ENCODE data around the gene CA10.

Gene CA10

GRCh38 chr17:51971121-51971520 lies 187.4 kb downstream of the CA10 start:
- WGBS, 2 donors (ENCODE audit: extremely low coverage in 2 of 2, insufficient read length in 2 of 2, insufficient replicate concordance in 1 of 2): no CpG with 5 or more reads among the region's 1 CpG
- no peaks in the 10 kb centered on the region for H3K36me3 ChIP-seq (replicated peaks in 1 of 2; ENCODE audit: control insufficient read depth in 2 of 2, insufficient read depth in 2 of 2, low read length in 2 of 2)
- no peak overlapping the region for H2BK15ac ChIP-seq (ENCODE audit: low read length)
- no peak overlapping the region for H3K27ac ChIP-seq (replicated peaks; ENCODE audit: low read length)
- no peak overlapping the region for H3K4ac ChIP-seq (ENCODE audit: low read length)
- H3K4me1 ChIP-seq (ENCODE audit: control insufficient read depth in 2 of 2, insufficient read depth in 1 of 2, low read depth in 1 of 2, low read length in 2 of 2): no peaks in the 10 kb centered on the region
- no peak overlapping the region for H3K14ac ChIP-seq (ENCODE audit: low read length)
- no peak overlapping the region for H3K4me3 ChIP-seq (ENCODE audit: low read length in 2 of 2)
- no peaks in the 10 kb centered on the region for H3K9me3 ChIP-seq (replicated peaks in 1 of 2; ENCODE audit: control insufficient read depth in 2 of 2, insufficient read depth in 1 of 2, low read depth in 1 of 2, low read length in 2 of 2)
- H2BK5ac ChIP-seq (ENCODE audit: low read length): no peak overlapping the region
- H2BK120ac ChIP-seq (ENCODE audit: low read depth, low read length): no peak overlapping the region
- H3K23ac ChIP-seq (ENCODE audit: low read depth, low read length, poor library complexity): no peak overlapping the region
- H2AFZ ChIP-seq (ENCODE audit: low read length): no peak overlapping the region
- no peaks in the 10 kb centered on the region for H3K79me1 ChIP-seq (ENCODE audit: low read depth, low read length)
- no peak overlapping the region for H3K4me2 ChIP-seq (ENCODE audit: insufficient read depth, low read length, poor library complexity, severe bottlenecking)
- H2BK12ac ChIP-seq (ENCODE audit: low read length): no peak overlapping the region
- H4K8ac ChIP-seq (ENCODE audit: low read depth, low read length): no peak overlapping the region
- H3K18ac ChIP-seq (ENCODE audit: low read length): no peak overlapping the region
- no peak overlapping the region for H4K91ac ChIP-seq (ENCODE audit: low read depth, low read length, poor library complexity)
- no peaks in the 10 kb centered on the region for H3K27me3 ChIP-seq (ENCODE audit: control insufficient read depth in 3 of 3, insufficient read depth in 3 of 3, low read depth in 1 of 3, low read length in 3 of 3)
- DNase-seq (ENCODE audit: low spot score): no peak
- H2AK5ac ChIP-seq (ENCODE audit: low read depth, low read length): no peak overlapping the region
- no peak overlapping the region for H3K9ac ChIP-seq (ENCODE audit: low read depth, low read length, poor library complexity)

DNA sequence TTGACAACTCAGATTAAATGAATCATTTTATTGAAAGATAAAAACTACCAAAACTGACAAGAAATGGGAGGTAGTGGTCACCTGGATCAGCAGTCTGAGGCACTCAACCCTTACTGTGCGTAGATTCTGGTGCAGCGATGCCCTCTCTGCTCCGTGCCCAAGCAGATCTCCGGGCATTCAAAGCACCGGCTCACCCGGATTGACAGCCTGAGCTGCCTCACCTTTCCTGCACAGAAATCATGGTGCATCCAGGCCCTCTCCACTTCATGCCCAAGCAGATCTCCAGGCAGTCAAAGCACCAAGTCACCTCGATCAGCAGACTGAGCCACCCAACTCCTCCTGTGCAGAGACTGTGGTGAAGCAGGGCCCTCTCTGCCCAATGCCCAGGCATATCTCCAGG lies 196.8 kb downstream of the CA10 start:
- no peak for DNase-seq (ENCODE audit: low spot score)
- Histone ChIP-seq H4K8ac (ENCODE audit: low read depth, low read length) (no peak overlapping the region), H3K79me1 (ENCODE audit: low read depth, low read length) (no peaks in the 10 kb centered on the region), H3K23ac (ENCODE audit: low read depth, low read length, poor library complexity) (no peak overlapping the region), H3K14ac (ENCODE audit: low read length) (no peak overlapping the region), H3K27ac (replicated peaks; ENCODE audit: low read length) (no peak overlapping the region), H3K4me1 (ENCODE audit: control insufficient read depth in 2 of 2, insufficient read depth in 1 of 2, low read depth in 1 of 2, low read length in 2 of 2) (peaks cover 0 to 3% of the 10 kb centered on the region in 2 donors), H3K18ac (ENCODE audit: low read length) (no peak overlapping the region), H2BK5ac (ENCODE audit: low read length) (no peak overlapping the region), H2BK120ac (ENCODE audit: low read depth, low read length) (no peak overlapping the region), H3K4ac (ENCODE audit: low read length) (no peak overlapping the region), H4K91ac (ENCODE audit: low read depth, low read length, poor library complexity) (no peak overlapping the region), H2BK12ac (ENCODE audit: low read length) (no peak overlapping the region), H3K4me2 (ENCODE audit: insufficient read depth, low read length, poor library complexity, severe bottlenecking) (no peak overlapping the region), H2AK5ac (ENCODE audit: low read depth, low read length) (no peak overlapping the region), H3K27me3 (ENCODE audit: control insufficient read depth in 3 of 3, insufficient read depth in 3 of 3, low read depth in 1 of 3, low read length in 3 of 3) (peaks cover 0 to 2% (median 0%) of the 10 kb centered on the region in 3 experiments), H3K36me3 (replicated peaks in 1 of 2; ENCODE audit: control insufficient read depth in 2 of 2, insufficient read depth in 2 of 2, low read length in 2 of 2) (no peaks in the 10 kb centered on the region), H2AFZ (ENCODE audit: low read length) (no peak overlapping the region), H3K9ac (ENCODE audit: low read depth, low read length, poor library complexity) (no peak overlapping the region), H3K4me3 (ENCODE audit: low read length in 2 of 2) (no peak overlapping the region), H3K9me3 (replicated peaks in 1 of 2; ENCODE audit: control insufficient read depth in 2 of 2, insufficient read depth in 1 of 2, low read depth in 1 of 2, low read length in 2 of 2) (peaks cover 2 to 7% of the 10 kb centered on the region in 2 donors), H2BK15ac (ENCODE audit: low read length) (no peak overlapping the region)
- no CpG with 5 or more reads among the region's 7 CpGs for WGBS, 2 donors (ENCODE audit: extremely low coverage in 2 of 2, insufficient read length in 2 of 2, insufficient replicate concordance in 1 of 2)

GRCh38 chr17:51957786-51958185 lies 200.7 kb downstream of the CA10 start:
- Histone ChIP-seq H3K4me3 (ENCODE audit: low read length in 2 of 2) (no peak overlapping the region), H3K4me1 (ENCODE audit: control insufficient read depth in 2 of 2, insufficient read depth in 1 of 2, low read depth in 1 of 2, low read length in 2 of 2) (peaks cover 0 to 5% of the 10 kb centered on the region in 2 donors), H3K9me3 (replicated peaks in 1 of 2; ENCODE audit: control insufficient read depth in 2 of 2, insufficient read depth in 1 of 2, low read depth in 1 of 2, low read length in 2 of 2) (peaks cover 2 to 7% of the 10 kb centered on the region in 2 donors), H2BK12ac (ENCODE audit: low read length) (no peak overlapping the region), H2BK5ac (ENCODE audit: low read length) (no peak overlapping the region), H2BK15ac (ENCODE audit: low read length) (no peak overlapping the region), H3K36me3 (replicated peaks in 1 of 2; ENCODE audit: control insufficient read depth in 2 of 2, insufficient read depth in 2 of 2, low read length in 2 of 2) (no peaks in the 10 kb centered on the region), H3K79me1 (ENCODE audit: low read depth, low read length) (no peaks in the 10 kb centered on the region), H3K4ac (ENCODE audit: low read length) (no peak overlapping the region), H4K91ac (ENCODE audit: low read depth, low read length, poor library complexity) (no peak overlapping the region), H2BK120ac (ENCODE audit: low read depth, low read length) (no peak overlapping the region), H3K27me3 (ENCODE audit: control insufficient read depth in 3 of 3, insufficient read depth in 3 of 3, low read depth in 1 of 3, low read length in 3 of 3) (peaks cover 0 to 2% (median 0%) of the 10 kb centered on the region in 3 experiments), H2AK5ac (ENCODE audit: low read depth, low read length) (no peak overlapping the region), H3K23ac (ENCODE audit: low read depth, low read length, poor library complexity) (no peak overlapping the region), H4K8ac (ENCODE audit: low read depth, low read length) (no peak overlapping the region), H3K14ac (ENCODE audit: low read length) (no peak overlapping the region), H3K18ac (ENCODE audit: low read length) (no peak overlapping the region), H3K9ac (ENCODE audit: low read depth, low read length, poor library complexity) (no peak overlapping the region), H2AFZ (ENCODE audit: low read length) (no peak overlapping the region), H3K4me2 (ENCODE audit: insufficient read depth, low read length, poor library complexity, severe bottlenecking) (no peak overlapping the region), H3K27ac (replicated peaks; ENCODE audit: low read length) (no peak overlapping the region)
- DNase-seq (ENCODE audit: low spot score): no peak
- WGBS, 2 donors (ENCODE audit: extremely low coverage in 2 of 2, insufficient read length in 2 of 2, insufficient replicate concordance in 1 of 2): no CpG with 5 or more reads among the region's 5 CpGs

DNA sequence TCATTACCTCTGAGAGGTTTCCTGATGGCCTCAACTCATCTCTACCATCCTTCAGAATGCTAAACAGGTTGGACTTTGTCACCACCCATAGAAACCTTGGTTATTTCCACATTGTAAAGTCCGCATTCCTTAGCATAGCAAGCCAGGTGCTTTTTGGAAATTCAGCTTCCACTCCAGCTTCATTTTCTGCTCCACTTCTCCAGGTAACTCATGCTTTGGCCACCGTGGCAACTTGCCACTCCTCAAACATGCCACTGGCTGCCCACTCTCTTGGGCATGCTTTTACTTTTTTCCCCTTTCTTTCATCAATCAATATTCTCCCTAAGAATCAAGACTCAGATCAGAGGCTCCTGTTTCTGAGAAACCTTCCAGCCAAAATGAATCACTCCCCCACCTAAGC lies 203.3 kb downstream of the CA10 start:
- Histone ChIP-seq H2AFZ (ENCODE audit: low read length) (no peak overlapping the region), H3K23ac (ENCODE audit: low read depth, low read length, poor library complexity) (no peak overlapping the region), H4K91ac (ENCODE audit: low read depth, low read length, poor library complexity) (no peak overlapping the region), H2BK15ac (ENCODE audit: low read length) (no peak overlapping the region), H2BK5ac (ENCODE audit: low read length) (no peak overlapping the region), H3K9me3 (replicated peaks in 1 of 2; ENCODE audit: control insufficient read depth in 2 of 2, insufficient read depth in 1 of 2, low read depth in 1 of 2, low read length in 2 of 2) (no peaks in the 10 kb centered on the region), H3K27ac (replicated peaks; ENCODE audit: low read length) (no peak overlapping the region), H2AK5ac (ENCODE audit: low read depth, low read length) (no peak overlapping the region), H3K4ac (ENCODE audit: low read length) (no peak overlapping the region), H3K18ac (ENCODE audit: low read length) (no peak overlapping the region), H2BK12ac (ENCODE audit: low read length) (no peak overlapping the region), H3K36me3 (replicated peaks in 1 of 2; ENCODE audit: control insufficient read depth in 2 of 2, insufficient read depth in 2 of 2, low read length in 2 of 2) (no peaks in the 10 kb centered on the region), H2BK120ac (ENCODE audit: low read depth, low read length) (no peak overlapping the region), H3K14ac (ENCODE audit: low read length) (no peak overlapping the region), H4K8ac (ENCODE audit: low read depth, low read length) (no peak overlapping the region), H3K9ac (ENCODE audit: low read depth, low read length, poor library complexity) (no peak overlapping the region), H3K79me1 (ENCODE audit: low read depth, low read length) (no peaks in the 10 kb centered on the region), H3K4me3 (ENCODE audit: low read length in 2 of 2) (no peak overlapping the region), H3K4me1 (ENCODE audit: control insufficient read depth in 2 of 2, insufficient read depth in 1 of 2, low read depth in 1 of 2, low read length in 2 of 2) (peaks cover 0 to 5% of the 10 kb centered on the region in 2 donors), H3K27me3 (ENCODE audit: control insufficient read depth in 3 of 3, insufficient read depth in 3 of 3, low read depth in 1 of 3, low read length in 3 of 3) (no peaks in the 10 kb centered on the region), H3K4me2 (ENCODE audit: insufficient read depth, low read length, poor library complexity, severe bottlenecking) (no peak overlapping the region)
- no CpG with 5 or more reads among the region's 2 CpGs for WGBS, 2 donors (ENCODE audit: extremely low coverage in 2 of 2, insufficient read length in 2 of 2, insufficient replicate concordance in 1 of 2)
- no peak for DNase-seq (ENCODE audit: low spot score)
